Measurements from ENCODE around the gene ELOVL6.
"Not testable (repeated sequence)": the region's sequence is repeated elsewhere in the genome, so short reads cannot be mapped to it uniquely, and the experiment has no call there.

Gene ELOVL6

GRCh38 chr4:110198435-110199416 lies at the start of gene ELOVL6:
ELOVL6 (minus strand) TSS chr4:110198615; CDS start chr4:110198335, 280 bp downstream.
- peak; percentile 10 for DNase-seq (ENCODE audit: low spot score)

GRCh38 chr4:110248100-110248499 lies 49.7 kb upstream of the ELOVL6 start:
- no peak for DNase-seq (ENCODE audit: low spot score)

GRCh38 chr4:110247591-110247990 lies 49.2 kb upstream of the ELOVL6 start:
- no peak for DNase-seq (ENCODE audit: low spot score)

- DNase-seq (ENCODE audit: low spot score): no peak
These were observed 47.2 kb upstream of the ELOVL6 start for GRCh38 chr4:110245577-110245976.

- no peak for DNase-seq (ENCODE audit: low spot score)
These were observed 37.9 kb upstream of the ELOVL6 start for GRCh38 chr4:110236324-110236723.

GRCh38 chr4:110233581-110233980 lies 35.2 kb upstream of the ELOVL6 start:
- not testable (repeated sequence) for DNase-seq (ENCODE audit: low spot score)

GRCh38 chr4:110231869-110232268 lies 33.5 kb upstream of the ELOVL6 start:
- DNase-seq (ENCODE audit: low spot score): no peak

GRCh38 chr4:110229266-110229665 lies 30.9 kb upstream of the ELOVL6 start:
- DNase-seq (ENCODE audit: low spot score): no peak

GRCh38 chr4:110224812-110225211 lies 26.4 kb upstream of the ELOVL6 start:
- no peak for DNase-seq (ENCODE audit: low spot score)

GRCh38 chr4:110224142-110224541 lies 25.7 kb upstream of the ELOVL6 start:
- DNase-seq (ENCODE audit: low spot score): no peak

- DNase-seq (ENCODE audit: low spot score): not testable (repeated sequence)
These were observed 20.5 kb upstream of the ELOVL6 start for GRCh38 chr4:110218935-110219334.

- DNase-seq (ENCODE audit: low spot score): not testable (repeated sequence)
These were observed 18.8 kb upstream of the ELOVL6 start for GRCh38 chr4:110217181-110217580.

- DNase-seq (ENCODE audit: low spot score): no peak
These were observed 17.7 kb upstream of the ELOVL6 start for GRCh38 chr4:110216129-110216528.

GRCh38 chr4:110211770-110212061 lies 13.3 kb upstream of the ELOVL6 start:
- no peak for DNase-seq (ENCODE audit: low spot score)

- DNase-seq (ENCODE audit: low spot score): peak; percentile 66
These were observed 12.8 kb upstream of the ELOVL6 start for GRCh38 chr4:110211007-110211769.

GRCh38 chr4:110208419-110208818 lies 10.0 kb upstream of the ELOVL6 start:
- no peak for DNase-seq (ENCODE audit: low spot score)

- DNase-seq (ENCODE audit: low spot score): no peak
These were observed 8.8 kb upstream of the ELOVL6 start for GRCh38 chr4:110207233-110207632.

- DNase-seq (ENCODE audit: low spot score): no peak
These were observed 3.6 kb upstream of the ELOVL6 start for GRCh38 chr4:110202024-110202423.

GRCh38 chr4:110201502-110201901 lies 3.1 kb upstream of the ELOVL6 start:
- DNase-seq (ENCODE audit: low spot score): no peak

GRCh38 chr4:110200689-110201088 lies 2.3 kb upstream of the ELOVL6 start:
- DNase-seq (ENCODE audit: low spot score): no peak

- DNase-seq (ENCODE audit: low spot score): peak; percentile 4
These were observed 373 bp downstream of the ELOVL6 start for GRCh38 chr4:110198049-110198434.

GRCh38 chr4:110197529-110198042 lies 829 bp downstream of the ELOVL6 start:
- peak; percentile 42 for DNase-seq (ENCODE audit: low spot score)

Data from CD4-positive, alpha-beta T cell treated with Interleukin-2 at 100 ng/mL for 4 hours (primary cell).